ENCODE results near the gene OR9I1. TPM values are rescaled to one million over a fixed set of nuclear protein-coding genes. Genes with fewer than 3 reads are reported as not detected.

Gene OR9I1
- total RNA-seq, 1 experiment from 2014 or later, result not detected

DNA sequence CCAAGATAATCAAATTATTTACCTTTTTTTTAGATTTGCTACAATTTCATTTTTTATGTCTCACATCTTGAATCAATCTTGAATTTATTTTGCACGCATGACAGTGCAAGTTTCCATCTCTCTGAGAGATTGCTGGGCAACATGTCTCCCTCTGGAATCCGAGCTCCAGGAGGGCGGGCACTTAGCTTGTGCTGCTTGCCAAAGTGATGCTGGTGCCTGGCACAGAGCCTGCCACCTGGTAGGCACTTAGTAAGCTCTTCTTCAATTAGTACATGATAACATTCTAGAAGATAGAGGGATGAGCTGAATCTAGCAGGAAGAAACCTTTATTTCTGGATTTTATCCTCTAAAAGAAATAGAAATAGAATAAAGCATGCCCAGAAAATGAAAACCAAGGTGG is 27.5 kb upstream of the OR9I1 start:
- ChIA-PET POLR2A (no interaction called here), CTCF (interaction anchor here (0.7 to 1.0 kb wide), 2 partner anchors 371 to 451 kb away, joined by 3 to 4 read pairs; no protein-coding TSS in a partner anchor)
- H3K27ac Mint-ChIP-seq, result no peak overlapping the region
- peaks cover 5% of the 10 kb centered on the region for H3K9me3 Mint-ChIP-seq
- ATAC-seq, result no peak
- no peak overlapping the region for H3K4me3 Mint-ChIP-seq
- no peak for TF ChIP-seq ZNF232 (CRISPR knock-in tag; IDR thresholded peaks at IDR 0.05)
- TF ChIP-seq TEAD4 (CRISPR knock-in tag; IDR thresholded peaks at IDR 0.05), result no peak
- TF ChIP-seq, protein P1, sequence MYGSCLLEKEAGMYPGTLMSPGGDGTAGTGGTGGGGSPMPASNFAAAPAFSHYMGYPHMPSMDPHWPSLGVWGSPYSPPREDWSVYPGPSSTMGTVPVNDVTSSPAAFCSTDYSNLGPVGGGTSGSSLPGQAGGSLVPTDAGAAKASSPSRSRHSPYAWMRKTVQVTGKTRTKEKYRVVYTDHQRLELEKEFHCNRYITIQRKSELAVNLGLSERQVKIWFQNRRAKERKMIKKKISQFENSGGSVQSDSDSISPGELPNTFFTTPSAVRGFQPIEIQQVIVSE (CRISPR knock-in tag; IDR thresholded peaks at IDR 0.05; ENCODE audit: borderline replicate concordance), result no peak
- TF ChIP-seq JAZF1 (CRISPR knock-in tag; IDR thresholded peaks at IDR 0.05), result no peak
- TF ChIP-seq, protein P2, sequence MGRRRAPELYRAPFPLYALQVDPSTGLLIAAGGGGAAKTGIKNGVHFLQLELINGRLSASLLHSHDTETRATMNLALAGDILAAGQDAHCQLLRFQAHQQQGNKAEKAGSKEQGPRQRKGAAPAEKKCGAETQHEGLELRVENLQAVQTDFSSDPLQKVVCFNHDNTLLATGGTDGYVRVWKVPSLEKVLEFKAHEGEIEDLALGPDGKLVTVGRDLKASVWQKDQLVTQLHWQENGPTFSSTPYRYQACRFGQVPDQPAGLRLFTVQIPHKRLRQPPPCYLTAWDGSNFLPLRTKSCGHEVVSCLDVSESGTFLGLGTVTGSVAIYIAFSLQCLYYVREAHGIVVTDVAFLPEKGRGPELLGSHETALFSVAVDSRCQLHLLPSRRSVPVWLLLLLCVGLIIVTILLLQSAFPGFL (CRISPR knock-in tag; IDR thresholded peaks at IDR 0.05; ENCODE audit: borderline replicate concordance), result no peak
- TF ChIP-seq, protein P3, sequence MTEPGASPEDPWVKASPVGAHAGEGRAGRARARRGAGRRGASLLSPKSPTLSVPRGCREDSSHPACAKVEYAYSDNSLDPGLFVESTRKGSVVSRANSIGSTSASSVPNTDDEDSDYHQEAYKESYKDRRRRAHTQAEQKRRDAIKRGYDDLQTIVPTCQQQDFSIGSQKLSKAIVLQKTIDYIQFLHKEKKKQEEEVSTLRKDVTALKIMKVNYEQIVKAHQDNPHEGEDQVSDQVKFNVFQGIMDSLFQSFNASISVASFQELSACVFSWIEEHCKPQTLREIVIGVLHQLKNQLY (CRISPR knock-in tag; IDR thresholded peaks at IDR 0.05), result no peak
- TF ChIP-seq ELF4 (CRISPR knock-in tag; IDR thresholded peaks at IDR 0.05; ENCODE audit: low read depth), result no peak
- no peak for TF ChIP-seq NFE2L1 (CRISPR knock-in tag; IDR thresholded peaks at IDR 0.05)
- TF ChIP-seq, protein P4, sequence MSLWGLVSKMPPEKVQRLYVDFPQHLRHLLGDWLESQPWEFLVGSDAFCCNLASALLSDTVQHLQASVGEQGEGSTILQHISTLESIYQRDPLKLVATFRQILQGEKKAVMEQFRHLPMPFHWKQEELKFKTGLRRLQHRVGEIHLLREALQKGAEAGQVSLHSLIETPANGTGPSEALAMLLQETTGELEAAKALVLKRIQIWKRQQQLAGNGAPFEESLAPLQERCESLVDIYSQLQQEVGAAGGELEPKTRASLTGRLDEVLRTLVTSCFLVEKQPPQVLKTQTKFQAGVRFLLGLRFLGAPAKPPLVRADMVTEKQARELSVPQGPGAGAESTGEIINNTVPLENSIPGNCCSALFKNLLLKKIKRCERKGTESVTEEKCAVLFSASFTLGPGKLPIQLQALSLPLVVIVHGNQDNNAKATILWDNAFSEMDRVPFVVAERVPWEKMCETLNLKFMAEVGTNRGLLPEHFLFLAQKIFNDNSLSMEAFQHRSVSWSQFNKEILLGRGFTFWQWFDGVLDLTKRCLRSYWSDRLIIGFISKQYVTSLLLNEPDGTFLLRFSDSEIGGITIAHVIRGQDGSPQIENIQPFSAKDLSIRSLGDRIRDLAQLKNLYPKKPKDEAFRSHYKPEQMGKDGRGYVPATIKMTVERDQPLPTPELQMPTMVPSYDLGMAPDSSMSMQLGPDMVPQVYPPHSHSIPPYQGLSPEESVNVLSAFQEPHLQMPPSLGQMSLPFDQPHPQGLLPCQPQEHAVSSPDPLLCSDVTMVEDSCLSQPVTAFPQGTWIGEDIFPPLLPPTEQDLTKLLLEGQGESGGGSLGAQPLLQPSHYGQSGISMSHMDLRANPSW (CRISPR knock-in tag; conservative IDR thresholded peaks at IDR 0.05; ENCODE audit: low read depth), result no peak
- no peak for TF ChIP-seq ATF1 (CRISPR knock-in tag; IDR thresholded peaks at IDR 0.05)
- no peak for TF ChIP-seq TP53 (CRISPR knock-in tag; IDR thresholded peaks at IDR 0.05)
- no peaks in the 10 kb centered on the region for H3K36me3 Mint-ChIP-seq
- no peaks in the 10 kb centered on the region; the same call in 1 of the 2 replicates for H3K27me3 Mint-ChIP-seq (ENCODE audit: low read depth)
- DNase-seq (ENCODE audit: low spot score), result no peak
- H3K4me1 Mint-ChIP-seq, result no peaks in the 10 kb centered on the region

DNA sequence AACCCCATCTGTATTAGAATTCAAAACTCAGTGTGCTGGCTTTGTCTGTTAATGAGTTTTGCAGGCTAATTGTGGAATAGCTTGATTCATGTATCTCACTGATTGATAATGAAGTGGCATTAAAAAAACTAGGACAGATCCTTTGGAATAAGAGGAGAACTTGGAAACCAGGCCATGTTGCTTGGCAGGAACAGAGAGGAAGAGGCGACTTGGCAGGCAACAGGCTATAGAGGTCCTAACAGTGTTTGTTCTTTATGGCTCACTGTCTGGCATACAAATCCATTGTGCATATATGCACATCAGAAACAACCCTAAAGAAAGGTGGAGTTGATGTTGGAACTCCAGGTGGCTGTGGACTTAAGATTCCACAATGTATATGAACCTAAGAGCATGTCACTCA is 17.4 kb upstream of the OR9I1 start:
- POLR2A ChIA-PET, result no interaction called here
- Mint-ChIP-seq H3K27me3 (ENCODE audit: low read depth) (no peaks in the 10 kb centered on the region; the same call in 1 of the 2 replicates), H3K27ac (no peak overlapping the region), H3K9me3 (peaks cover 3% of the 10 kb centered on the region; the same call in 1 of the 2 replicates), H3K36me3 (no peaks in the 10 kb centered on the region), H3K4me1 (no peaks in the 10 kb centered on the region), H3K4me3 (no peak overlapping the region)
- ATAC-seq (no peak), DNase-seq (ENCODE audit: low spot score) (no peak)
- CTCF ChIA-PET, result no interaction called here
- TF ChIP-seq NFE2L1 (CRISPR knock-in tag; IDR thresholded peaks at IDR 0.05) (no peak), TEAD1 (CRISPR knock-in tag; IDR thresholded peaks at IDR 0.05) (no peak), CREB1 (CRISPR knock-in tag; IDR thresholded peaks at IDR 0.05) (no peak), ZBTB21 (CRISPR knock-in tag; IDR thresholded peaks at IDR 0.05; ENCODE audit: borderline replicate concordance) (no peak), MXD4 (CRISPR knock-in tag; IDR thresholded peaks at IDR 0.05; ENCODE audit: borderline replicate concordance) (no peak), NFYB (CRISPR knock-in tag; conservative IDR thresholded peaks at IDR 0.05; ENCODE audit: low read depth) (no peak), FOXP1 (CRISPR knock-in tag; IDR thresholded peaks at IDR 0.05; ENCODE audit: borderline replicate concordance) (no peak), NFATC4 (CRISPR knock-in tag; IDR thresholded peaks at IDR 0.05) (no peak)
- TF ChIP-seq, protein P5, sequence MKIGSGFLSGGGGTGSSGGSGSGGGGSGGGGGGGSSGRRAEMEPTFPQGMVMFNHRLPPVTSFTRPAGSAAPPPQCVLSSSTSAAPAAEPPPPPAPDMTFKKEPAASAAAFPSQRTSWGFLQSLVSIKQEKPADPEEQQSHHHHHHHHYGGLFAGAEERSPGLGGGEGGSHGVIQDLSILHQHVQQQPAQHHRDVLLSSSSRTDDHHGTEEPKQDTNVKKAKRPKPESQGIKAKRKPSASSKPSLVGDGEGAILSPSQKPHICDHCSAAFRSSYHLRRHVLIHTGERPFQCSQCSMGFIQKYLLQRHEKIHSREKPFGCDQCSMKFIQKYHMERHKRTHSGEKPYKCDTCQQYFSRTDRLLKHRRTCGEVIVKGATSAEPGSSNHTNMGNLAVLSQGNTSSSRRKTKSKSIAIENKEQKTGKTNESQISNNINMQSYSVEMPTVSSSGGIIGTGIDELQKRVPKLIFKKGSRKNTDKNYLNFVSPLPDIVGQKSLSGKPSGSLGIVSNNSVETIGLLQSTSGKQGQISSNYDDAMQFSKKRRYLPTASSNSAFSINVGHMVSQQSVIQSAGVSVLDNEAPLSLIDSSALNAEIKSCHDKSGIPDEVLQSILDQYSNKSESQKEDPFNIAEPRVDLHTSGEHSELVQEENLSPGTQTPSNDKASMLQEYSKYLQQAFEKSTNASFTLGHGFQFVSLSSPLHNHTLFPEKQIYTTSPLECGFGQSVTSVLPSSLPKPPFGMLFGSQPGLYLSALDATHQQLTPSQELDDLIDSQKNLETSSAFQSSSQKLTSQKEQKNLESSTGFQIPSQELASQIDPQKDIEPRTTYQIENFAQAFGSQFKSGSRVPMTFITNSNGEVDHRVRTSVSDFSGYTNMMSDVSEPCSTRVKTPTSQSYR (CRISPR knock-in tag; IDR thresholded peaks at IDR 0.05), result no peak
- TF ChIP-seq, protein P6, sequence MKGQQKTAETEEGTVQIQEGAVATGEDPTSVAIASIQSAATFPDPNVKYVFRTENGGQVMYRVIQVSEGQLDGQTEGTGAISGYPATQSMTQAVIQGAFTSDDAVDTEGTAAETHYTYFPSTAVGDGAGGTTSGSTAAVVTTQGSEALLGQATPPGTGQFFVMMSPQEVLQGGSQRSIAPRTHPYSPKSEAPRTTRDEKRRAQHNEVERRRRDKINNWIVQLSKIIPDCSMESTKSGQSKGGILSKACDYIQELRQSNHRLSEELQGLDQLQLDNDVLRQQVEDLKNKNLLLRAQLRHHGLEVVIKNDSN (CRISPR knock-in tag; IDR thresholded peaks at IDR 0.05), result no peak
- TF ChIP-seq, protein P7, sequence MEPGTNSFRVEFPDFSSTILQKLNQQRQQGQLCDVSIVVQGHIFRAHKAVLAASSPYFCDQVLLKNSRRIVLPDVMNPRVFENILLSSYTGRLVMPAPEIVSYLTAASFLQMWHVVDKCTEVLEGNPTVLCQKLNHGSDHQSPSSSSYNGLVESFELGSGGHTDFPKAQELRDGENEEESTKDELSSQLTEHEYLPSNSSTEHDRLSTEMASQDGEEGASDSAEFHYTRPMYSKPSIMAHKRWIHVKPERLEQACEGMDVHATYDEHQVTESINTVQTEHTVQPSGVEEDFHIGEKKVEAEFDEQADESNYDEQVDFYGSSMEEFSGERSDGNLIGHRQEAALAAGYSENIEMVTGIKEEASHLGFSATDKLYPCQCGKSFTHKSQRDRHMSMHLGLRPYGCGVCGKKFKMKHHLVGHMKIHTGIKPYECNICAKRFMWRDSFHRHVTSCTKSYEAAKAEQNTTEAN (CRISPR knock-in tag; IDR thresholded peaks at IDR 0.05), result no peak
- TF ChIP-seq, protein P8, sequence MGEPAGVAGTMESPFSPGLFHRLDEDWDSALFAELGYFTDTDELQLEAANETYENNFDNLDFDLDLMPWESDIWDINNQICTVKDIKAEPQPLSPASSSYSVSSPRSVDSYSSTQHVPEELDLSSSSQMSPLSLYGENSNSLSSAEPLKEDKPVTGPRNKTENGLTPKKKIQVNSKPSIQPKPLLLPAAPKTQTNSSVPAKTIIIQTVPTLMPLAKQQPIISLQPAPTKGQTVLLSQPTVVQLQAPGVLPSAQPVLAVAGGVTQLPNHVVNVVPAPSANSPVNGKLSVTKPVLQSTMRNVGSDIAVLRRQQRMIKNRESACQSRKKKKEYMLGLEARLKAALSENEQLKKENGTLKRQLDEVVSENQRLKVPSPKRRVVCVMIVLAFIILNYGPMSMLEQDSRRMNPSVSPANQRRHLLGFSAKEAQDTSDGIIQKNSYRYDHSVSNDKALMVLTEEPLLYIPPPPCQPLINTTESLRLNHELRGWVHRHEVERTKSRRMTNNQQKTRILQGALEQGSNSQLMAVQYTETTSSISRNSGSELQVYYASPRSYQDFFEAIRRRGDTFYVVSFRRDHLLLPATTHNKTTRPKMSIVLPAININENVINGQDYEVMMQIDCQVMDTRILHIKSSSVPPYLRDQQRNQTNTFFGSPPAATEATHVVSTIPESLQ (CRISPR knock-in tag; IDR thresholded peaks at IDR 0.05), result no peak
- TF ChIP-seq, protein P9, sequence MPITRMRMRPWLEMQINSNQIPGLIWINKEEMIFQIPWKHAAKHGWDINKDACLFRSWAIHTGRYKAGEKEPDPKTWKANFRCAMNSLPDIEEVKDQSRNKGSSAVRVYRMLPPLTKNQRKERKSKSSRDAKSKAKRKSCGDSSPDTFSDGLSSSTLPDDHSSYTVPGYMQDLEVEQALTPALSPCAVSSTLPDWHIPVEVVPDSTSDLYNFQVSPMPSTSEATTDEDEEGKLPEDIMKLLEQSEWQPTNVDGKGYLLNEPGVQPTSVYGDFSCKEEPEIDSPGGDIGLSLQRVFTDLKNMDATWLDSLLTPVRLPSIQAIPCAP (CRISPR knock-in tag; IDR thresholded peaks at IDR 0.05), result no peak

All from WTC11 (cell line).